ENCODE results near the gene PDIA3. TPM values are rescaled to one million over a fixed set of nuclear protein-coding genes. Genes with fewer than 3 reads are reported as not detected.
"Not testable (repeated sequence)": the region's sequence is repeated elsewhere in the genome, so short reads cannot be mapped to it uniquely, and the experiment has no call there.

PDIA3 gene
- total RNA-seq (2014; rRNA removed; shearing (Covaris generic)) = 177 and 211 TPM in 2 replicates

GRCh38 chr15:43746245-43746902 is at the start of gene PDIA3:
Gene PDIA3 (plus strand): TSS chr15:43746438. CDS start chr15:43746540, 102 bp downstream.
- peaks cover 21% of the 10 kb centered on the region for H3K36me3 ChIP-seq
- not testable (repeated sequence) for H3K27me3 ChIP-seq (replicated peaks); H3K9me3 ChIP-seq (replicated peaks); H3K4me1 ChIP-seq (replicated peaks)
- peak within 1 kb of the TSS; percentile 64 for H3K4me3 ChIP-seq
- DNase-seq (ENCODE audit: low read depth in 1 of 2, low spot score in 2 of 2) = peak; percentile 88 to 94
- peak within 1 kb of the TSS; percentile 82 for H3K27ac ChIP-seq

GRCh38 chr15:43702174-43702573 is 44.1 kb upstream of the PDIA3 start:
- no peak for DNase-seq (ENCODE audit: low read depth in 1 of 2, low spot score in 2 of 2)
- Histone ChIP-seq H3K36me3 (no peaks in the 10 kb centered on the region), H3K9me3 (replicated peaks) (no peaks in the 10 kb centered on the region), H3K27me3 (replicated peaks) (no peaks in the 10 kb centered on the region), H3K27ac (no peak overlapping the region), H3K4me3 (no peak overlapping the region), H3K4me1 (replicated peaks) (no peaks in the 10 kb centered on the region)

- no peaks in the 10 kb centered on the region for H3K9me3 ChIP-seq (replicated peaks)
- H3K4me3 ChIP-seq = no peak overlapping the region
- H3K4me1 ChIP-seq (replicated peaks) = no peaks in the 10 kb centered on the region
- H3K27ac ChIP-seq = no peak overlapping the region
- DNase-seq (ENCODE audit: low read depth in 1 of 2, low spot score in 2 of 2) = no peak
- no peaks in the 10 kb centered on the region for H3K27me3 ChIP-seq (replicated peaks)
- no peaks in the 10 kb centered on the region for H3K36me3 ChIP-seq
Measured at GRCh38 chr15:43702701-43703424, 43.4 kb upstream of the PDIA3 start.

DNA sequence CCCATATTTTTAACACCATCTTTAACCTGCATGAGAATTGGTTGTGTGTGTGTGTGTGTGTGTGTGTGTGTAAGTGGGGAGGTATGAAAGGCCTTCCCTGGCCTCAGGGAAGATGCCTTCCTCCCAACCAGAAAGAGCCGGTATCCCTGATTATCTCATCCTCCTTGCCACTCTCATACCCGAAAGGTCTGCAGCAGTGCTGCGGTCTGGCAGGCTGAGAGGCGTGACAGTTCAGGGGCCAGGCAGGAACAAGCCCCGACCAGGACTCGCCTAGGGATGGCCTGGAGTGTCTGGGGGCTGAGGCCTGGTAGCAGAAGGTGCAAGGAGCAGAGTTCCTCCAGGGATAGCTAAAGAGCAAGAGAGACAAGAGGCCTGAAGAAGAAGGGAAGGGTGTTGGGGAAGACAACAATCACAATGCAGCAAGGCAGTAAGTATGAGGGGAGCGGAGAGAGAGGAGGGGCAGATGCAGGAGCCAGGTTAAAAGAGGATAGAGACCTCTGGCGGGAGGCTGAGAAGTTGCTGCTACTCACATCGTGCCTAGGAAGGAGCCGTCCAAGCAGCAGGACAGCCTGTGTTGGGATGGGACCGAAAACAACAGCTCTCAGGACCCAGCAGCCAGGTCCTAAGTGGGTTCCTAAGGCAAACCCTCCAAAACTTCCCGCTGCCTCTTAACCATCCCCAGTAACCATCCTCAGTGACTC is 35.7 kb upstream of the PDIA3 start:
- H3K36me3 ChIP-seq; H3K4me3 ChIP-seq; H3K4me1 ChIP-seq (replicated peaks); H3K27me3 ChIP-seq (replicated peaks); H3K27ac ChIP-seq; DNase-seq (ENCODE audit: low read depth in 1 of 2, low spot score in 2 of 2); H3K9me3 ChIP-seq (replicated peaks): not testable (repeated sequence)

GRCh38 chr15:43723151-43723550 is 23.1 kb upstream of the PDIA3 start:
- no peak overlapping the region for H3K27ac ChIP-seq
- DNase-seq (ENCODE audit: low read depth in 1 of 2, low spot score in 2 of 2) = no peak

DNA sequence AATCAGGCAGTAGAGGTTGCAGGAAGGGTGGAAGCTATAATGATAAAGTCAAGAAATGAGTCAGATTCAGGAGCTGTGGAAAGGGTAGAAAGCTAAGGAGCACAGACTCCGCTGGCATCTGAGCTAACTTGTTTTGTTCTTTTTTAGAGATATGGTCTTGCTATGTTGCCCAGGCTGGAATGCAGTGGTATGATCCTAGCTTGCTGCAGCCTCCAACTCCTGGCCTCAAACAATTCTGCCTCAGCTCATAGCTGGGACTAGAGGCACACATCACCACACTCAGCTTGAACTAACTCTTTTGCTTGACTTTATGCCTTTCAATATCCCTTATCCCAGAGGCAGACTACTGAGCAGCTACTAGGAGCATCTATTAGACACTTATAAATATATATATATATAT is 19.9 kb upstream of the PDIA3 start:
- H3K36me3 ChIP-seq; H3K27me3 ChIP-seq (replicated peaks); H3K4me3 ChIP-seq; H3K4me1 ChIP-seq (replicated peaks); H3K27ac ChIP-seq; H3K9me3 ChIP-seq (replicated peaks); DNase-seq (ENCODE audit: low read depth in 1 of 2, low spot score in 2 of 2): not testable (repeated sequence)

More at GRCh38 chr15:43723151-43723550, 23.1 kb upstream of the PDIA3 start:
- no peak overlapping the region for H3K4me3 ChIP-seq
- H3K27me3 ChIP-seq (replicated peaks) = no peaks in the 10 kb centered on the region
- H3K9me3 ChIP-seq (replicated peaks) = no peaks in the 10 kb centered on the region
- no peaks in the 10 kb centered on the region for H3K36me3 ChIP-seq
- no peaks in the 10 kb centered on the region for H3K4me1 ChIP-seq (replicated peaks)

- not testable (repeated sequence) for H3K27ac ChIP-seq; H3K4me3 ChIP-seq; H3K27me3 ChIP-seq (replicated peaks); H3K9me3 ChIP-seq (replicated peaks); H3K36me3 ChIP-seq; DNase-seq (ENCODE audit: low read depth in 1 of 2, low spot score in 2 of 2); H3K4me1 ChIP-seq (replicated peaks)
Measured at GRCh38 chr15:43728053-43728725, 18.0 kb upstream of the PDIA3 start.

- Histone ChIP-seq H3K4me3 (no peak overlapping the region), H3K27me3 (replicated peaks) (peaks cover 6% of the 10 kb centered on the region; the same call in 1 of the 2 replicates), H3K36me3 (no peaks in the 10 kb centered on the region), H3K4me1 (replicated peaks) (no peaks in the 10 kb centered on the region), H3K9me3 (replicated peaks) (no peaks in the 10 kb centered on the region), H3K27ac (no peak overlapping the region)
- no peak for DNase-seq (ENCODE audit: low read depth in 1 of 2, low spot score in 2 of 2)
Measured at GRCh38 chr15:43735416-43735815, 10.8 kb upstream of the PDIA3 start.

- peak in 1 of 2 experiments; percentile 53 for DNase-seq (ENCODE audit: low read depth in 1 of 2, low spot score in 2 of 2)
- H3K4me1 ChIP-seq (replicated peaks); H3K27me3 ChIP-seq (replicated peaks); H3K9me3 ChIP-seq (replicated peaks): not testable (repeated sequence)
- Histone ChIP-seq H3K4me3 (peak overlapping the region; percentile 64), H3K27ac (peak overlapping the region; percentile 82), H3K36me3 (peaks cover 27% of the 10 kb centered on the region)
Measured at GRCh38 chr15:43746903-43747309, 668 bp downstream of the PDIA3 start.

DNA sequence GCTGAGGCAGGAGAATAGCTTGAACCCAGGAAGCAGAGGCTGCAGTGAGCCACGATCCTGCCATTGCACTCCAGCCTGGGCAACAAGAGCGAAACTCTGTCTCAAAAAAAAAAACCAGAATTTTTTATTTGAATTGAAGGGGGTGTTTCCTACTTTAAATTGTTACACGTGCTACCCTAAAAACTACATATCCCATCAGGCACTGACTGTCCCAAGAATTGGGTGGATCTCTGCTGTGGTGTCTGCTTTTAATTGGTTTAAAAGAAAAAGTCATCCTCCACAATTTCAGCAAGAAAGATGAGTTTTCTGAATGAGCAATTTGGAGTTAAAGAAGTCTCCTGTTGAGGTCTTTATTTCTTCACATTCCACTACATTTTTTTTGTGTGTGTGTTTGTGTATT is 2.1 kb downstream of the PDIA3 start:
- no peak for DNase-seq (ENCODE audit: low read depth in 1 of 2, low spot score in 2 of 2)
- peaks cover 5% of the 10 kb centered on the region for H3K4me1 ChIP-seq (replicated peaks)
- H3K27me3 ChIP-seq (replicated peaks) = no peaks in the 10 kb centered on the region
- H3K36me3 ChIP-seq = peaks cover 41% of the 10 kb centered on the region
- H3K4me3 ChIP-seq = no peak overlapping the region
- no peak overlapping the region for H3K27ac ChIP-seq
- H3K9me3 ChIP-seq (replicated peaks) = no peaks in the 10 kb centered on the region

DNA sequence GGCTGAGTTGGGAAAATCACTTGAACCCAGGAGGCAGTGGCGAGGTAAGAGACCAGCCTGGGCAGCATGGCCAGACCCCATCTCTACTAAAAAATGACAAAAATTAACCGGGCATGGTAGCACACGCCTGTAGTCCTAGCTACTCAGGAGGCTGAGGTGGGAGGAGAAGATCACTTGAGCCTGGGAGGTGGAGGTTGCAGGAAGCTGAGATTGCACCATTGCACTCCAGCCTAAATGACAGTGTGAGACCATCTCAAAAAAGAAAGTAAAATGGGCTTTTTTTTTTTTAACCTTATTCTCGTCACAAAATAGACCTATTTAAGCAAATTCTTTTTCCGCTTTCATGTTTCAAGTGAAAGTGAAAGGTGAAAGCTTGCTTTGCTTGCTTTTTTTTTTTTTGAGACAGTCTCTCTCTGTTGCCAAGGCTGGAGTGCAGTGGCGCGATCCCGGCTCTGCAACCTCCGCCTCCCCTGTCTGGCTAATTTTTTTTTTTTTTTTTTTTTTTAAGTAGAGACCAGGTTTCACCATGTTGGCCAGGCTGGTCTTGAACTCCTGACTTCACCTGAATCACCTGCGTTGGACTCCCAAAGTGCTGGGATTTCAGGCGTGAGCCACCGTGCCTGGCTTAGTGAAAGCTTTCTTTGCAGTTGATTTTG is 3.6 kb downstream of the PDIA3 start:
- H3K9me3 ChIP-seq (replicated peaks) = no peaks in the 10 kb centered on the region
- no peak for DNase-seq (ENCODE audit: low read depth in 1 of 2, low spot score in 2 of 2)
- H3K4me3 ChIP-seq = no peak overlapping the region
- no peak overlapping the region for H3K27ac ChIP-seq
- peaks cover 55% of the 10 kb centered on the region for H3K36me3 ChIP-seq
- peaks cover 5% of the 10 kb centered on the region for H3K4me1 ChIP-seq (replicated peaks)
- H3K27me3 ChIP-seq (replicated peaks) = no peaks in the 10 kb centered on the region

GRCh38 chr15:43751885-43752284 is 5.6 kb downstream of the PDIA3 start:
- Histone ChIP-seq H3K4me3 (no peak overlapping the region), H3K4me1 (replicated peaks) (no peaks in the 10 kb centered on the region), H3K27ac (no peak overlapping the region), H3K9me3 (replicated peaks) (no peaks in the 10 kb centered on the region), H3K27me3 (replicated peaks) (no peaks in the 10 kb centered on the region), H3K36me3 (peaks cover 71% of the 10 kb centered on the region)
- no peak for DNase-seq (ENCODE audit: low read depth in 1 of 2, low spot score in 2 of 2)

GRCh38 chr15:43762824-43763223 is 16.6 kb downstream of the PDIA3 start:
- Histone ChIP-seq H3K27ac (no peak overlapping the region), H3K36me3 (peaks cover 96% of the 10 kb centered on the region)
- DNase-seq (ENCODE audit: low read depth in 1 of 2, low spot score in 2 of 2) = no peak

More at GRCh38 chr15:43762824-43763223, 16.6 kb downstream of the PDIA3 start:
- Histone ChIP-seq H3K4me3 (no peak overlapping the region), H3K27me3 (replicated peaks) (no peaks in the 10 kb centered on the region), H3K4me1 (replicated peaks) (no peaks in the 10 kb centered on the region), H3K9me3 (replicated peaks) (no peaks in the 10 kb centered on the region)
